AG04449 (cell line): ENCODE data around the gene HAUS2.
A peak's percentile ranks its signal among the peaks of the same experiment; 100 is the strongest.
"Not testable (repeated sequence)": the region's sequence is repeated elsewhere in the genome, so short reads cannot be mapped to it uniquely, and the experiment has no call there.

Experiments used
- CTCF ChIA-PET: fragments of 350-600 bp; formaldehyde crosslinking; extraction: SDS; loops from one replicate; lab custom pipeline; 2021; ENCODE audit warnings: antibody characterized with exemption; lab: Yijun Ruan, JAX
- POLR2A ChIA-PET: fragments of 400-600, 350-600 bp; formaldehyde crosslinking; extraction: SDS; loops from one replicate; lab custom pipeline; 2020; ENCODE audit warnings: antibody characterized with exemption, inconsistent platforms; lab: Yijun Ruan, JAX
- DNase-seq: peaks from one replicate; pipeline ENCODE4 v3.0.0-alpha.2; 2010; ENCODE audit warnings: low read depth, low spot score
- H3K4me3 ChIP-seq: 2 replicates; pipeline ENCODE4 v1.5.1; 2011; ENCODE audit warnings: low read depth, mild to moderate bottlenecking, control low read depth, low read length
- CTCF ChIP-seq: IDR thresholded peaks from one replicate; pipeline ENCODE4 v1.5.1; 2011; ENCODE audit warnings: mild to moderate bottlenecking, moderate library complexity, low read length, control low read depth, inconsistent platforms; ENCODE audit not compliant: insufficient read depth; ENCODE audit errors: missing control alignments

The HAUS2 gene

GRCh38 chr15:42544853-42545629, 3.6 kb upstream of the HAUS2 start:
- no peak for DNase-seq
- ChIA-PET CTCF (interaction anchor here (0.8 kb wide), 1 partner anchor 104 kb away, joined by 4 read pairs; no protein-coding TSS in a partner anchor), POLR2A (interaction anchor here (0.6 kb wide), 1 partner anchor 28 kb away, joined by 5 read pairs; no protein-coding TSS in a partner anchor)
- TF ChIP-seq CTCF, result no peak
- no peak overlapping the region for H3K4me3 ChIP-seq

- CTCF ChIA-PET, result interaction anchor here (1.0 to 1.4 kb wide), 6 partner anchors 15 to 107 kb away, joined by 3 to 6 read pairs (median 3); no protein-coding TSS in a partner anchor
- peak overlapping the region; percentile 90 for H3K4me3 ChIP-seq
- no peak for TF ChIP-seq CTCF
- POLR2A ChIA-PET, result interaction anchor here (0.9 to 1.2 kb wide), 2 partner anchors 27 to 98 kb away, joined by 4 to 6 read pairs; partner anchors contain the start of gene STARD9
- DNase-seq, result no peak
Observed at GRCh38 chr15:42547918-42548248, 755 bp upstream of the HAUS2 start.

- ChIA-PET CTCF (interaction anchor here (1.2 kb wide), 1 partner anchor 103 kb away, joined by 5 read pairs; no protein-coding TSS in a partner anchor), POLR2A (no interaction called here)
- no peak for DNase-seq
- peak overlapping the region; percentile 90 for H3K4me3 ChIP-seq
- TF ChIP-seq CTCF, result no peak
Observed at GRCh38 chr15:42549032-42549491, 424 bp downstream of the HAUS2 start.

- TF ChIP-seq CTCF, result no peak
- CTCF ChIA-PET, result no interaction called here
- H3K4me3 ChIP-seq, result peak overlapping the region; percentile 90
- DNase-seq, result no peak
- POLR2A ChIA-PET, result no interaction called here
Observed at GRCh38 chr15:42549741-42550392, 1.2 kb downstream of the HAUS2 start.

- TF ChIP-seq CTCF, result no peak
- ChIA-PET CTCF (interaction anchor here (0.9 to 1.8 kb wide), 3 partner anchors 13 to 98 kb away, joined by 3 to 12 read pairs (median 3); no protein-coding TSS in a partner anchor), POLR2A (no interaction called here)
- no peak for DNase-seq
- no peak overlapping the region for H3K4me3 ChIP-seq
Observed at GRCh38 chr15:42553554-42553953, 4.9 kb downstream of the HAUS2 start.

GRCh38 chr15:42556550-42557207, 8.0 kb downstream of the HAUS2 start:
- POLR2A ChIA-PET, DNase-seq, CTCF ChIA-PET: not testable (repeated sequence)

More at GRCh38 chr15:42556550-42557207, 8.0 kb downstream of the HAUS2 start:
- H3K4me3 ChIP-seq, result not testable (repeated sequence)
